Stimulated activated naive CD4-positive, alpha-beta T cell treated with Interleukin-2 at 50 U/mL for 16 hours (primary cell): ENCODE results near the gene EXPH5.

Experiments used
- DNase-seq: peaks from one replicate; lab custom pipeline; 2025; lab: John Stamatoyannopoulos, UW

EXPH5 gene

GRCh38 chr11:108468478-108468864, 125.1 kb downstream of the EXPH5 start:
- no peak for DNase-seq

GRCh38 chr11:108467091-108467823, 126.3 kb downstream of the EXPH5 start, which contains the start of gene C11orf65:
C11orf65 (minus strand) TSS chr11:108467529; CDS start chr11:108461559, 5,970 bp downstream.
- peak; percentile 92 for DNase-seq

- no peak for DNase-seq
These were observed 127.2 kb downstream of the EXPH5 start for GRCh38 chr11:108466405-108466804.
